Neural progenitor cell (in vitro differentiated cells): ENCODE results near the gene SMIM3. TPM values are rescaled to one million over a fixed set of nuclear protein-coding genes. Genes with fewer than 3 reads are reported as not detected.
"Not testable (repeated sequence)": the region's sequence is repeated elsewhere in the genome, so short reads cannot be mapped to it uniquely, and the experiment has no call there.

ENCODE experiments used
- DNase-seq: peaks from one replicate; pipeline ENCODE4 v3.0.0-alpha.2; 2016; ENCODE audit warnings: low spot score
- H2AFZ ChIP-seq: fragments of 200-600 bp; sonication (generic); replicated peaks from 2 replicates; pipeline ENCODE4 v1.6.1; 2016; ENCODE audit warnings: antibody characterized with exemption
- H3F3A ChIP-seq: fragments of 200-600 bp; sonication (generic); 2 replicates; pipeline ENCODE4 v1.6.1; 2016; ENCODE audit warnings: antibody characterized with exemption, low read depth
- H3K27ac ChIP-seq: fragments of 200-600 bp; sonication (generic); 2 replicates; pipeline ENCODE4 v1.5.1; 2016; ENCODE audit warnings: mild to moderate bottlenecking
- H3K27me3 ChIP-seq: fragments of 200-600 bp; sonication (generic); 2 replicates; pipeline ENCODE4 v1.6.1; 2016; ENCODE audit warnings: mild to moderate bottlenecking, moderate library complexity
- H3K36me3 ChIP-seq: fragments of 200-600 bp; sonication (generic); 2 replicates; pipeline ENCODE4 v1.5.1; 2016
- H3K4me1 ChIP-seq: fragments of 200-600 bp; sonication (generic); 2 replicates; pipeline ENCODE4 v1.6.1; 2016; ENCODE audit warnings: mixed run types
- H3K4me2 ChIP-seq: fragments of 200-600 bp; sonication (generic); 2 replicates; pipeline ENCODE4 v1.6.1; 2016
- H3K4me3 ChIP-seq: fragments of 200-600 bp; sonication (generic); 2 replicates; pipeline ENCODE4 v1.5.1; 2016
- H3K79me2 ChIP-seq: fragments of 200-600 bp; sonication (generic); 2 replicates; pipeline ENCODE4 v1.6.1; 2016; ENCODE audit warnings: low read depth
- H3K9ac ChIP-seq: fragments of 200-600 bp; sonication (generic); 2 replicates; pipeline ENCODE4 v1.6.1; 2016
- H3K9me3 ChIP-seq: fragments of 200-600 bp; sonication (generic); 2 replicates; pipeline ENCODE4 v1.5.1; 2016; ENCODE audit warnings: low read depth
- H4K20me1 ChIP-seq: fragments of 200-600 bp; sonication (generic); 2 replicates; pipeline ENCODE4 v1.6.1; 2016; ENCODE audit warnings: low read depth
- H3K27ac Mint-ChIP-seq: 3 replicates; pipeline ENCODE4 v1.8.0; 2021; ENCODE audit warnings: mixed read lengths
- H3K27me3 Mint-ChIP-seq: 2 replicates; pipeline ENCODE4 v1.8.0; 2022; ENCODE audit warnings: low read depth, mild to moderate bottlenecking, inconsistent platforms, moderate library complexity, mixed read lengths; ENCODE audit not compliant: insufficient read depth
- H3K36me3 Mint-ChIP-seq: 3 replicates; pipeline ENCODE4 v1.8.0; 2021; ENCODE audit warnings: mixed read lengths
- H3K4me1 Mint-ChIP-seq: 3 replicates; pipeline ENCODE4 v1.8.0; 2021; ENCODE audit warnings: mixed read lengths
- H3K4me3 Mint-ChIP-seq: 3 replicates; pipeline ENCODE4 v1.8.0; 2021; ENCODE audit warnings: mild to moderate bottlenecking, moderate library complexity, mixed read lengths
- H3K9me3 Mint-ChIP-seq: 3 replicates; pipeline ENCODE4 v1.8.0; 2020; ENCODE audit warnings: mixed read lengths
- EZH2 ChIP-seq: fragments of 200-600 bp; sonication (generic); IDR thresholded peaks from 2 replicates; pipeline ENCODE4 v1.6.1; 2017; ENCODE audit warnings: antibody characterized with exemption, mild to moderate bottlenecking, moderate library complexity
- EZH2phosphoT487 ChIP-seq: fragments of 200-600 bp; sonication (generic); IDR thresholded peaks from 2 replicates; pipeline ENCODE4 v1.6.1; 2017; ENCODE audit warnings: antibody characterized with exemption
- total RNA-seq: library from RNA; depleted of rRNA; stranded (reverse); fragments of >200 nt; gene quantifications from 2 replicates; pipeline ENCODE4 v1.2.3, GENCODE V29; 2015; ENCODE audit warnings: low replicate concordance
- TF ChIP-seq, protein P1 (sequence below): fragments of 200-600 bp; sonication (generic); IDR thresholded peaks from 2 replicates; pipeline ENCODE4 v1.5.1; 2017; ENCODE audit warnings: antibody characterized with exemption, mild to moderate bottlenecking

Gene SMIM3
- total RNA-seq, 1 donor from 2014 or later, result 18.4 TPM

- no peaks in the 10 kb centered on the region for H3K4me1 ChIP-seq
- Mint-ChIP-seq H3K4me1 (no peaks in the 10 kb centered on the region), H3K9me3 (peaks cover 16% of the 10 kb centered on the region), H3K27me3 (no peaks in the 10 kb centered on the region), H3K36me3 (no peaks in the 10 kb centered on the region), H3K27ac (no peak overlapping the region), H3K4me3 (no peak overlapping the region)
- H3K9ac ChIP-seq, result no peak overlapping the region
- no peak overlapping the region for H3K27ac ChIP-seq
- H2AFZ ChIP-seq, result no peak overlapping the region
- no peaks in the 10 kb centered on the region for H3K9me3 ChIP-seq
- H3K4me3 ChIP-seq, result no peak overlapping the region
- no peaks in the 10 kb centered on the region for H3K27me3 ChIP-seq
- H3F3A ChIP-seq, result no peaks in the 10 kb centered on the region
- TF ChIP-seq EZH2 (no peak), EZH2phosphoT487 (no peak)
- TF ChIP-seq, protein P1, sequence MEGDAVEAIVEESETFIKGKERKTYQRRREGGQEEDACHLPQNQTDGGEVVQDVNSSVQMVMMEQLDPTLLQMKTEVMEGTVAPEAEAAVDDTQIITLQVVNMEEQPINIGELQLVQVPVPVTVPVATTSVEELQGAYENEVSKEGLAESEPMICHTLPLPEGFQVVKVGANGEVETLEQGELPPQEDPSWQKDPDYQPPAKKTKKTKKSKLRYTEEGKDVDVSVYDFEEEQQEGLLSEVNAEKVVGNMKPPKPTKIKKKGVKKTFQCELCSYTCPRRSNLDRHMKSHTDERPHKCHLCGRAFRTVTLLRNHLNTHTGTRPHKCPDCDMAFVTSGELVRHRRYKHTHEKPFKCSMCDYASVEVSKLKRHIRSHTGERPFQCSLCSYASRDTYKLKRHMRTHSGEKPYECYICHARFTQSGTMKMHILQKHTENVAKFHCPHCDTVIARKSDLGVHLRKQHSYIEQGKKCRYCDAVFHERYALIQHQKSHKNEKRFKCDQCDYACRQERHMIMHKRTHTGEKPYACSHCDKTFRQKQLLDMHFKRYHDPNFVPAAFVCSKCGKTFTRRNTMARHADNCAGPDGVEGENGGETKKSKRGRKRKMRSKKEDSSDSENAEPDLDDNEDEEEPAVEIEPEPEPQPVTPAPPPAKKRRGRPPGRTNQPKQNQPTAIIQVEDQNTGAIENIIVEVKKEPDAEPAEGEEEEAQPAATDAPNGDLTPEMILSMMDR, result no peak
- DNase-seq, result no peak
- H3K79me2 ChIP-seq, result no peaks in the 10 kb centered on the region
- H3K4me2 ChIP-seq, result no peak overlapping the region
- no peaks in the 10 kb centered on the region for H4K20me1 ChIP-seq
- no peaks in the 10 kb centered on the region for H3K36me3 ChIP-seq
Measured at GRCh38 chr5:150816946-150817345, 38.4 kb downstream of the SMIM3 start.

- no peaks in the 10 kb centered on the region for H3K36me3 ChIP-seq
- H3K9ac ChIP-seq, result no peak overlapping the region
- peaks cover 15% of the 10 kb centered on the region for H3K9me3 Mint-ChIP-seq
- no peaks in the 10 kb centered on the region for H3K36me3 Mint-ChIP-seq
- H3K4me2 ChIP-seq, result no peak overlapping the region
- H3K4me1 Mint-ChIP-seq, result no peaks in the 10 kb centered on the region
- no peak overlapping the region for H3K27ac ChIP-seq
- H3F3A ChIP-seq, result no peaks in the 10 kb centered on the region
- H3K27ac Mint-ChIP-seq, result no peak overlapping the region
- no peak overlapping the region for H3K4me3 ChIP-seq
- no peak overlapping the region for H3K4me3 Mint-ChIP-seq
- no peaks in the 10 kb centered on the region for H3K4me1 ChIP-seq
- TF ChIP-seq, protein P1, result no peak
- TF ChIP-seq EZH2 (no peak), EZH2phosphoT487 (no peak)
- no peak for DNase-seq
- H3K27me3 ChIP-seq, result no peaks in the 10 kb centered on the region
- H3K79me2 ChIP-seq, result no peaks in the 10 kb centered on the region
- H3K9me3 ChIP-seq, result no peaks in the 10 kb centered on the region
- H4K20me1 ChIP-seq, result no peaks in the 10 kb centered on the region
- H2AFZ ChIP-seq, result no peak overlapping the region
- peaks cover 2% of the 10 kb centered on the region for H3K27me3 Mint-ChIP-seq
Measured at GRCh38 chr5:150829744-150830143, 51.2 kb downstream of the SMIM3 start.

GRCh38 chr5:150831821-150832220 lies 53.3 kb downstream of the SMIM3 start:
- H3K27ac ChIP-seq, H3F3A ChIP-seq, H3K4me1 ChIP-seq, H3K36me3 ChIP-seq, H3K27ac Mint-ChIP-seq, DNase-seq, H3K27me3 Mint-ChIP-seq, H4K20me1 ChIP-seq, H3K4me2 ChIP-seq, H3K4me1 Mint-ChIP-seq, H3K4me3 Mint-ChIP-seq, H3K36me3 Mint-ChIP-seq, H2AFZ ChIP-seq, H3K9ac ChIP-seq, H3K4me3 ChIP-seq, H3K27me3 ChIP-seq, H3K79me2 ChIP-seq, H3K9me3 ChIP-seq: not testable (repeated sequence)
- H3K9me3 Mint-ChIP-seq, result peaks cover 15% of the 10 kb centered on the region

GRCh38 chr5:150836064-150836463 lies 57.5 kb downstream of the SMIM3 start:
- Histone ChIP-seq H2AFZ (peak overlapping the region; percentile 85), H3K9ac (no peak overlapping the region), H4K20me1 (no peaks in the 10 kb centered on the region), H3K27ac (no peak overlapping the region), H3K4me3 (no peak overlapping the region), H3K79me2 (no peaks in the 10 kb centered on the region), H3K4me1 (peaks cover 7% of the 10 kb centered on the region), H3K9me3 (no peaks in the 10 kb centered on the region), H3K27me3 (no peaks in the 10 kb centered on the region), H3K36me3 (no peaks in the 10 kb centered on the region), H3F3A (no peaks in the 10 kb centered on the region), H3K4me2 (no peak overlapping the region)
- Mint-ChIP-seq H3K4me3 (no peak overlapping the region), H3K36me3 (no peaks in the 10 kb centered on the region), H3K27me3 (peaks cover 2% of the 10 kb centered on the region), H3K9me3 (peaks cover 5% of the 10 kb centered on the region), H3K27ac (no peak overlapping the region), H3K4me1 (no peaks in the 10 kb centered on the region)
- TF ChIP-seq EZH2phosphoT487 (no peak), EZH2 (no peak)
- TF ChIP-seq, protein P1, result no peak
- DNase-seq, result no peak
